D721Med (cell line): ENCODE results near the gene VPS37D.
"Not testable (repeated sequence)": the region's sequence is repeated elsewhere in the genome, so short reads cannot be mapped to it uniquely, and the experiment has no call there.

Experiments used
- DNase-seq: peaks from one replicate; pipeline ENCODE4 v3.0.0; 2011; ENCODE audit warnings: low spot score; ENCODE audit not compliant: insufficient read length
- FAIRE-seq: peaks from 2 replicates; lab custom pipeline; 2011; peaks lifted over from hg19 to GRCh38; lab: Jason Lieb, UNC
- TF ChIP-seq, protein P1 (sequence below): IDR thresholded peaks from 2 replicates; pipeline ENCODE4 v1.5.1; 2012; ENCODE audit warnings: mild to moderate bottlenecking, control low read depth; ENCODE audit not compliant: insufficient read depth; ENCODE audit errors: missing control alignments

VPS37D gene

DNA sequence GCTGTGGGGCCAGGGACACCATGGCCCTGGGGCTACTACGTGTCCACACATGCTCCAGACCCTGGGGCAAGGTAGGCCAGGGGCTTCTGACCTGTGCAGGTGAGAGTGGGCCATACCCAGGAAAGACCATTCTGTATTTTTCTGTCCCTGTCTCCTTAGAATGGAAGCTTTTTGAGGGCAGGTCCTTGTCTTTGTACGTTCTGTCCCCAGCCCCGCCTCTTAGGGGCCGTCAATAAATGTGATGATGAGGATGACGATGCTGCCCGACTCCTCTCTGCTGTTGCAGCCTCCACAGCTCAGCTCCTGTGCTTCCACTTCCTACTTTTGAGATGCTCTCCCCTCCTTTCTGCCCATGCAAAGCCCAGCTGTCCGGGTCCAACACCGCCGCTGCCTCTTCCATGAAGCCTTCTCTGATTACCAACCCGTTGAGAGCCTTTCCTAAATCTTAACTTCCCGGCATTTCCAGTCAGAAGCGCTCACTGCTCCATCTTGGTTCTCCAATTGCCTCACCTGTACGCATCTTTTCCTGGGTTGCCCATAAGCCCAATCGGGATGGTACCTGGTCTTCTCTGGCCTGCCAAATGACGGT lies 4.3 kb downstream of the VPS37D start:
- DNase-seq (no peak), FAIRE-seq (no peak)
- TF ChIP-seq, protein P1, sequence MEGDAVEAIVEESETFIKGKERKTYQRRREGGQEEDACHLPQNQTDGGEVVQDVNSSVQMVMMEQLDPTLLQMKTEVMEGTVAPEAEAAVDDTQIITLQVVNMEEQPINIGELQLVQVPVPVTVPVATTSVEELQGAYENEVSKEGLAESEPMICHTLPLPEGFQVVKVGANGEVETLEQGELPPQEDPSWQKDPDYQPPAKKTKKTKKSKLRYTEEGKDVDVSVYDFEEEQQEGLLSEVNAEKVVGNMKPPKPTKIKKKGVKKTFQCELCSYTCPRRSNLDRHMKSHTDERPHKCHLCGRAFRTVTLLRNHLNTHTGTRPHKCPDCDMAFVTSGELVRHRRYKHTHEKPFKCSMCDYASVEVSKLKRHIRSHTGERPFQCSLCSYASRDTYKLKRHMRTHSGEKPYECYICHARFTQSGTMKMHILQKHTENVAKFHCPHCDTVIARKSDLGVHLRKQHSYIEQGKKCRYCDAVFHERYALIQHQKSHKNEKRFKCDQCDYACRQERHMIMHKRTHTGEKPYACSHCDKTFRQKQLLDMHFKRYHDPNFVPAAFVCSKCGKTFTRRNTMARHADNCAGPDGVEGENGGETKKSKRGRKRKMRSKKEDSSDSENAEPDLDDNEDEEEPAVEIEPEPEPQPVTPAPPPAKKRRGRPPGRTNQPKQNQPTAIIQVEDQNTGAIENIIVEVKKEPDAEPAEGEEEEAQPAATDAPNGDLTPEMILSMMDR, result no peak

DNA sequence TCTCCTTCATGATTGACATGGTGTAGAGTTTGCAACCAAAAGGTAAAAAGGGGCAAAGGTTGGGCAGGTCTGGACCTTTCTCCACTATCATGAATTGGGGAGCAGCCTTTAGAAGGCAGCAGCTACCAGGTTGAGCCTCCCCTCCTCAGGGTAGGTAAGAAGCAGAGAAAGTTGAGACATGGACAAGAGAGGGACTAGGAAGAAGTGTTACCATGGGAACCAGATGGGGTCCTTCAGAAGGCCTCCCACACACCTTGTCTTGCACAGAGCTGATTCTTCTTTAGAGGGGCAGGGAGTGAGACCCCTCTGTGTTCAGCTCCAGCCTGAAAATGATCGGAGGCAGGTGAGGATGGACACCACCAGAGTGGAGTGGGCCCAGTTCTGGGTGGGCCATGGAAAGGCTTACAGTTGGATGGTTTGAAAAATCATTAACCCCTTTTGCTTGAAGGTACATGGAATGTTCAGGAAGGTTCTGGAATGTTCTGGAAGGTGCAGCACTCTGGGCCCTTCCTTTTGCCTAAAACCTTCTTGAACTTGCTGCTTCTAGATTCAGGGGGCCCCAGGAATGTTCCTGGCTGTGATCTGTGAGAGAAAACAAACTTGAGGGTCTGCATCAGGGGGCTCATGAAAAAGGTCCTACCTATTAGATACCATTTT lies 7.0 kb downstream of the VPS37D start:
- FAIRE-seq (no peak), DNase-seq (no peak)
- TF ChIP-seq, protein P1, result no peak

DNA sequence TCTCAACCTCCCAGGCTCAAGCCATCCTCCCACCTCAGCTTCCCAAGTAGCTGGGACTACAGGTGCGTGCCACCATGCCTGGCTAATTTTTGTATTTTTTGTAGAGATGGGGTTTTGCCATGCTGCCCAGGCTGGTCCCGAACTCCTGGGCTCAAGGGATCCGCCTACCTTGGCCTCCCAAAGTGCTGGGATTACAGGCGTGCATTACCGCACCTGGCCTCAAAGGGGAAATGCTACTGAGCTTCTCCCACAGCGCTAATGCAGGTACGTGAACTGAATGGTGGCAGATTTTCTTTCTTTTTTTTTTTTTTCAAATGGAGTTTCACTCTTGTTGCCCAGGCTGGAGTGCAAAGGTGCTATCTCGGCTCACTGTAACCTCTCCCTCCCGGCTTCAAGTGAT lies 8.4 kb downstream of the VPS37D start:
- FAIRE-seq, DNase-seq: not testable (repeated sequence)

DNA sequence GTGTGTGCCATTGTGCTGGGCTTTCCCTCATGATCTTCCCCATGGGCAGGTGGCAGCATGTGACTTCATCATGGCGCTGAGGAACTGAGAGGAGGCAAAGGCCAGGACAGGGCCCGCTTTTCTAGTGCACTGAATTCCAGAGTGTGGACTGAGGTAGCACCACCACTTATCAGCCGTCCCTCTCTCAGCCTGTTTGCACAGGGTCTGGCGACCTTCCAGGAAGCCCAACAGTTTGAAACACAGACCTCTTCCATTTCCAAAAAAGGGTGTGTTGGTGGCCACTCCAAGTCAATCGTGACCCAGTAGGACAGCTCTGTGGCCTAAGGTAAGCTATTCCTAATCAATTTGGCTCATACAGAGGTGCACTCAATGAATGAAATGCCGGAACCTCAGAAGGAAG lies 11.2 kb downstream of the VPS37D start:
- FAIRE-seq (no peak), DNase-seq (no peak)
- TF ChIP-seq, protein P1, result no peak

DNA sequence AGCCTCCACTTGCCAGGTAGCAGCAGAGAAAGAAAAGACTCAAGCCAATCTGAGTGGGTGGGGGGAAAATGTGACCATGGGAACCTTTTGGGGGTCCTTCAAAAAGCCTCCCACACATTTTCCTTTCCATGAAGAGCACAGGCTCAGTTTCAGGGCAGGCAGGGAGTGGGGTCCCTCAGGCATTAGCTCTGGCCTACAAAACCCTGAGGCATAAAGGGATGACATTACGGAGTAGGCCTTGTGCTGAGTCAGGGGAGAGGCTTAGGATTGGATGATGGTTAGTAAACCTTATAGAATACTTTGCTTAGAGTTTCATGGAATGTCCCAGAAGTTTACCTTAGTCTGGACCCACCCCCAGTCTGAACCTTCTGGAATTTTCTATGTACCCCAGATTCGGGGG lies 12.1 kb downstream of the VPS37D start:
- FAIRE-seq, result no peak
- TF ChIP-seq, protein P1, result no peak
- DNase-seq, result no peak

DNA sequence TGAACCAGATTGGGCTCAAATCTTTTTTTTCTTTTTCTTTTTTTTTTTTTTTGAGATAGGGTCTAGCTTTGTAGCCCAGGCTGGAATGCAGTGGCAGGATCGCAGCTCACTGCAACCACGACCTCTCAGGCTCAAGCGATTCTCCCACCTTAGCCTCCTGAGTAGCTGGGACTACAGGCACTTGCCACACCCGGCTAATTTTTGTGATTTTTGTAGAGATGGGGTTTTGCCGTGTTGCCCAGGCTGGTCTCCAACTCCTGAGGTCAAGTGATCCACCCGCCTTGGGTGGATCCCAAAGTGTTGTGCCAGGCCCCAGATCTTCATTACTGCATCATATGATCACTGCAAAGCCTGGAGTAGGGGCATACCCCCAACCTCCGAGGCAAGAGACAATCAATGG lies 12.9 kb downstream of the VPS37D start:
- FAIRE-seq, result no peak
- TF ChIP-seq, protein P1, result no peak
- DNase-seq, result no peak

DNA sequence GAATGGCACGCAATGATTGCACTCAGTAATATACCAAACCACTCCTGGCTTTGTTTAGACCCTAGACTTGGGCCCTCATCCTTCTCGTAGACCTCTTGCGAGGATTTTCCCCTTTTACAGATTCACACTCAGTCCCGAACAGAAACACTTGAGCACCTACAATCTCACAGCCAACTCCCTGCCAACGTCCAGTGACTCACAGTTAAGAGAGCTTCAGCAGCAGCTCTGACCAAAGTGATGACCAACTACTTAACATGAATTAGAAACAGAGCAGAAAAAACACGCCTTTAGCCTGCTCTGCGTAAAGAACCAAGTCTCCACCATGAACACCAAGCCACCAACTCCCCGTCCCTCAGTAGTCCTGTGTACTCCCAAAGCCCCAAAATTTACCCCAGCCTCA lies 13.4 kb downstream of the VPS37D start:
- DNase-seq, result no peak
- TF ChIP-seq, protein P1, result no peak
- FAIRE-seq, result no peak
